K562 (cell line): Measurements from ENCODE around the gene TBXA2R. TPM values are rescaled to one million over a fixed set of nuclear protein-coding genes. Genes with fewer than 3 reads are reported as not detected.

ENCODE experiments used
- BCOR ChIP-seq: fragments of 450-650 bp; IDR thresholded peaks from 2 replicates; pipeline ENCODE4 v1.6.1; 2016
- FOXJ2 ChIP-seq: fragments of 200-800 bp; sonication (Bioruptor generic); IDR thresholded peaks from 2 replicates; pipeline ENCODE4 v1.6.1; 2016; ENCODE audit warnings: missing genetic modification characterization, missing compliant biosample characterization
- HDAC6 ChIP-seq: IDR thresholded peaks from 2 replicates; pipeline ENCODE4 v1.6.1; 2012; ENCODE audit warnings: low read depth, mild to moderate bottlenecking, control low read depth, inconsistent platforms, low read length, moderate library complexity
- KAT7 ChIP-seq: sonication (generic); formaldehyde crosslinking; IDR thresholded peaks from 2 replicates; pipeline ENCODE4 v1.8.0; 2022; ENCODE audit warnings: missing genetic modification reagents, mild to moderate bottlenecking, borderline replicate concordance
- KDM1A ChIP-seq, 2 experiments: fragments of 450-650 bp; IDR thresholded peaks; 2 replicates each; pipeline ENCODE4 v1.6.1; 2016; ENCODE audit warnings: mild to moderate bottlenecking in 2 of 2
- MAFK ChIP-seq: IDR thresholded peaks from 2 replicates; pipeline ENCODE4 v1.6.1; 2011; ENCODE audit warnings: low read length, improper control_type of control experiment
- MEF2A ChIP-seq: IDR thresholded peaks from 2 replicates; pipeline ENCODE4 v1.6.1; 2011; ENCODE audit warnings: low read depth, mild to moderate bottlenecking, low read length, moderate library complexity; ENCODE audit not compliant: control insufficient read depth
- PML ChIP-seq: IDR thresholded peaks from 2 replicates; pipeline ENCODE4 v1.6.1; 2012; ENCODE audit warnings: low read length, inconsistent platforms
- POLR2H ChIP-seq: IDR thresholded peaks from 2 replicates; pipeline ENCODE4 v1.6.1; 2016; ENCODE audit warnings: missing genetic modification characterization, low read depth, mild to moderate bottlenecking, control low read depth, missing compliant biosample characterization, moderate library complexity
- PRPF4 ChIP-seq: fragments of 200-400 bp; formaldehyde crosslinking; IDR thresholded peaks from one replicate; pipeline ENCODE4 v1.6.1; 2017; ENCODE audit warnings: low read length, low read depth, mild to moderate bottlenecking; ENCODE audit not compliant: insufficient read depth, poor library complexity, severe bottlenecking
- RBM25 ChIP-seq: fragments of 200-400 bp; formaldehyde crosslinking; IDR thresholded peaks from 2 replicates; pipeline ENCODE4 v1.6.1; 2018; ENCODE audit warnings: low read length, low read depth, moderate library complexity; ENCODE audit not compliant: severe bottlenecking
- SMARCA5 ChIP-seq: fragments of 450-650 bp; IDR thresholded peaks from 2 replicates; pipeline ENCODE4 v1.6.1; 2016
- ZFP36 ChIP-seq: fragments of 150-350 bp; IDR thresholded peaks from 2 replicates; pipeline ENCODE4 v1.6.1; 2018; ENCODE audit warnings: low read length, low read depth; ENCODE audit not compliant: partially characterized antibody
- ZNF3 ChIP-seq: fragments of 250-450 bp; sonication (Bioruptor Pico); IDR thresholded peaks from 2 replicates; pipeline ENCODE4 v1.5.0; 2021; ENCODE audit warnings: mild to moderate bottlenecking, moderate library complexity
- ZNF445 ChIP-seq: fragments of 250-450 bp; sonication (Bioruptor Pico); IDR thresholded peaks from 2 replicates; pipeline ENCODE4 v1.4.0; 2020; ENCODE audit warnings: low read depth, mild to moderate bottlenecking, moderate library complexity
- polyA plus RNA-seq, 8 experiments: library from polyadenylated mRNA; depleted of rRNA in 4 of 8; stranded (reverse) in 5 of 8; unstranded in 3 of 8; fragments of >200 nt; fragmentation: Nextera tagmentation in 2 of 8; fragmentation: Illumina TruSeq in 1 of 8; extraction: Ambion mirVana in 2 of 8; extraction: Trizol in 1 of 8; gene quantifications; 2 replicates each; pipeline versions ENCODE4 v1.2.1 to v1.2.3, GENCODE V29; 2011 to 2014; ENCODE audit warnings: inconsistent platforms in 1 of 8, missing spikeins in 1 of 8
- total RNA-seq, 7 experiments: library from RNA; depleted of rRNA in 6 of 7; stranded (reverse); fragments of >200 nt in 6 of 7; fragmentation: Illumina TruSeq in 2 of 7; extraction: Trizol in 2 of 7; gene quantifications; 2 replicates each; pipeline versions ENCODE4 v1.2.1 to v1.2.3, GENCODE V29; 2011 to 2021; ENCODE audit warnings: low replicate concordance in 1 of 7
- TF ChIP-seq, protein P1 (sequence below), 3 experiments: fragments of 200-800 bp in 1 of 3; fragments of 250-450 bp in 1 of 3; fragments of 450-650 bp in 1 of 3; sonication (Bioruptor Pico) in 1 of 3; sonication (Bioruptor generic) in 1 of 3; formaldehyde crosslinking in 1 of 3; IDR thresholded peaks; 2 replicates each; pipeline versions ENCODE4 v1.6.1 to v1.8.0; 2016 to 2022; ENCODE audit warnings: mild to moderate bottlenecking in 2 of 3, missing genetic modification characterization in 2 of 3, missing compliant biosample characterization in 1 of 3, moderate library complexity in 1 of 3
- TF ChIP-seq, protein P2 (sequence below): fragments of 250-450 bp; sonication (Bioruptor Pico); IDR thresholded peaks from 2 replicates; pipeline ENCODE4 v1.8.0; 2022; ENCODE audit warnings: moderate library complexity, mild to moderate bottlenecking, inconsistent platforms
- TF ChIP-seq, protein P3 (sequence below): sonication (generic); formaldehyde crosslinking; IDR thresholded peaks from 2 replicates; pipeline ENCODE4 v1.8.1; 2023; ENCODE audit warnings: mild to moderate bottlenecking, missing genetic modification reagents, moderate library complexity
- TF ChIP-seq, protein P4 (sequence below): fragments of 250-450 bp; sonication (Bioruptor Pico); IDR thresholded peaks from 2 replicates; pipeline ENCODE4 v1.5.0; 2022; ENCODE audit warnings: mild to moderate bottlenecking
- TF ChIP-seq, protein P5 (sequence below): fragments of 250-450 bp; sonication (Bioruptor Pico); IDR thresholded peaks from 2 replicates; pipeline ENCODE4 v1.6.1; 2021; ENCODE audit warnings: mild to moderate bottlenecking

The TBXA2R gene
- total and polyA plus RNA-seq, 9 of the 15 experiments (the other 6 are each of a cell fraction or from before 2014, with no cell fraction given), result 1.5 to 24.0 (median 2.8) TPM

DNA sequence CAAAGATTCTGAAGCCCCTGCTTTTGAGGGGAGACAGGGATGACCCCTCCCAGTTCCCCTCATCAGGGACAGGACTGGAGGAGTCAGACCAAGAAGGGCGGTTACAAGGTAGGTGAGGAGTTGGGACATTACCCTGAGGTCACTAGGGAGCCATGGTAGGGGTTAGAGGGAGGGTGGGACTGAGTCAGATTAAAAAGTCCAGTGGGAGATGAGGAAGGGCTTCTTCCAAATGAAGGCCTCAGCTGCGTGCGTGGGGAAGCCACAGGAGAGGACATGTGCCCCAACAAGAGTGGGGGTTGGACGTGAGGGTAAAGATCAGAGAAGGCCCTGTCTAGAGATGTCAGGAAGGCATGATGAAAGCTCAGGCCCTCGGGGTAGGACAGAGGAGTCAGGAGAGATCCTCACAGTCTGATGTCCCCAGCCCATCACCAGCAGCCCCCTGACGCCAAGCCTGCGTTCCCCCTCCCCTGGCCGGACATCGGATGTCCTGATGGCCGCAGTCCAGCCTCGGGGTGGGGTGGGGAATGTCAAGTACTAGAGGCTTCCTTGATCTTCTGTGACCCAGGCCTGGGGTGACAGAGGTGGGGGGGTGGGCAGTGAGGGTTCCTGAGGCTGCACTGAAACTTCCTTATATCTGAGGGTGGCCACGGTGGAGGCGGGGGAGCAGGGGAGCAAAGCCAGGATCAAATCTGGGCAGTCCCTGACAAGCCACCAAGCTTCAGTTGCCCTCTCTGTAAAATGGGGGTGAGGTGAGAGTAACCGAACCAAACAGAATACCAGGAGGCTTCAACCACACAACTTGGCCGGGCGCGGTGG, 42.8 kb downstream of the TBXA2R start (continued):
- TF ChIP-seq, protein P1, sequence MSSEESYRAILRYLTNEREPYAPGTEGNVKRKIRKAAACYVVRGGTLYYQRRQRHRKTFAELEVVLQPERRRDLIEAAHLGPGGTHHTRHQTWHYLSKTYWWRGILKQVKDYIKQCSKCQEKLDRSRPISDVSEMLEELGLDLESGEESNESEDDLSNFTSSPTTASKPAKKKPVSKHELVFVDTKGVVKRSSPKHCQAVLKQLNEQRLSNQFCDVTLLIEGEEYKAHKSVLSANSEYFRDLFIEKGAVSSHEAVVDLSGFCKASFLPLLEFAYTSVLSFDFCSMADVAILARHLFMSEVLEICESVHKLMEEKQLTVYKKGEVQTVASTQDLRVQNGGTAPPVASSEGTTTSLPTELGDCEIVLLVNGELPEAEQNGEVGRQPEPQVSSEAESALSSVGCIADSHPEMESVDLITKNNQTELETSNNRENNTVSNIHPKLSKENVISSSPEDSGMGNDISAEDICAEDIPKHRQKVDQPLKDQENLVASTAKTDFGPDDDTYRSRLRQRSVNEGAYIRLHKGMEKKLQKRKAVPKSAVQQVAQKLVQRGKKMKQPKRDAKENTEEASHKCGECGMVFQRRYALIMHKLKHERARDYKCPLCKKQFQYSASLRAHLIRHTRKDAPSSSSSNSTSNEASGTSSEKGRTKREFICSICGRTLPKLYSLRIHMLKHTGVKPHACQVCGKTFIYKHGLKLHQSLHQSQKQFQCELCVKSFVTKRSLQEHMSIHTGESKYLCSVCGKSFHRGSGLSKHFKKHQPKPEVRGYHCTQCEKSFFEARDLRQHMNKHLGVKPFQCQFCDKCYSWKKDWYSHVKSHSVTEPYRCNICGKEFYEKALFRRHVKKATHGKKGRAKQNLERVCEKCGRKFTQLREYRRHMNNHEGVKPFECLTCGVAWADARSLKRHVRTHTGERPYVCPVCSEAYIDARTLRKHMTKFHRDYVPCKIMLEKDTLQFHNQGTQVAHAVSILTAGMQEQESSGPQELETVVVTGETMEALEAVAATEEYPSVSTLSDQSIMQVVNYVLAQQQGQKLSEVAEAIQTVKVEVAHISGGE (CRISPR knock-in tag; IDR thresholded peaks at IDR 0.05), result no peak
- TF ChIP-seq ZFP36, result peak; percentile 77
- no peak for TF ChIP-seq KAT7 (CRISPR knock-in tag)
- TF ChIP-seq PRPF4, result no peak
- TF ChIP-seq PML, result no peak
- TF ChIP-seq MEF2A, result no peak
- TF ChIP-seq, protein P2, sequence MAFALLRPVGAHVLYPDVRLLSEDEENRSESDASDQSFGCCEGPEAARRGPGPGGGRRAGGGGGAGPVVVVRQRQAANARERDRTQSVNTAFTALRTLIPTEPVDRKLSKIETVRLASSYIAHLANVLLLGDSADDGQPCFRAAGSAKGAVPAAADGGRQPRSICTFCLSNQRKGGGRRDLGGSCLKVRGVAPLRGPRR (CRISPR knock-in tag), result no peak
- no peak for TF ChIP-seq FOXJ2 (tag)
- TF ChIP-seq, protein P3, sequence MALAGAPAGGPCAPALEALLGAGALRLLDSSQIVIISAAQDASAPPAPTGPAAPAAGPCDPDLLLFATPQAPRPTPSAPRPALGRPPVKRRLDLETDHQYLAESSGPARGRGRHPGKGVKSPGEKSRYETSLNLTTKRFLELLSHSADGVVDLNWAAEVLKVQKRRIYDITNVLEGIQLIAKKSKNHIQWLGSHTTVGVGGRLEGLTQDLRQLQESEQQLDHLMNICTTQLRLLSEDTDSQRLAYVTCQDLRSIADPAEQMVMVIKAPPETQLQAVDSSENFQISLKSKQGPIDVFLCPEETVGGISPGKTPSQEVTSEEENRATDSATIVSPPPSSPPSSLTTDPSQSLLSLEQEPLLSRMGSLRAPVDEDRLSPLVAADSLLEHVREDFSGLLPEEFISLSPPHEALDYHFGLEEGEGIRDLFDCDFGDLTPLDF (CRISPR knock-in tag), result no peak
- peak; percentile 50 for TF ChIP-seq RBM25
- peak; percentile 44; the same call in 1 of the 2 replicates for TF ChIP-seq SMARCA5
- peak; percentile 59 to 76 for TF ChIP-seq KDM1A (IDR thresholded peaks at IDR 0.05)
- TF ChIP-seq, protein P4, sequence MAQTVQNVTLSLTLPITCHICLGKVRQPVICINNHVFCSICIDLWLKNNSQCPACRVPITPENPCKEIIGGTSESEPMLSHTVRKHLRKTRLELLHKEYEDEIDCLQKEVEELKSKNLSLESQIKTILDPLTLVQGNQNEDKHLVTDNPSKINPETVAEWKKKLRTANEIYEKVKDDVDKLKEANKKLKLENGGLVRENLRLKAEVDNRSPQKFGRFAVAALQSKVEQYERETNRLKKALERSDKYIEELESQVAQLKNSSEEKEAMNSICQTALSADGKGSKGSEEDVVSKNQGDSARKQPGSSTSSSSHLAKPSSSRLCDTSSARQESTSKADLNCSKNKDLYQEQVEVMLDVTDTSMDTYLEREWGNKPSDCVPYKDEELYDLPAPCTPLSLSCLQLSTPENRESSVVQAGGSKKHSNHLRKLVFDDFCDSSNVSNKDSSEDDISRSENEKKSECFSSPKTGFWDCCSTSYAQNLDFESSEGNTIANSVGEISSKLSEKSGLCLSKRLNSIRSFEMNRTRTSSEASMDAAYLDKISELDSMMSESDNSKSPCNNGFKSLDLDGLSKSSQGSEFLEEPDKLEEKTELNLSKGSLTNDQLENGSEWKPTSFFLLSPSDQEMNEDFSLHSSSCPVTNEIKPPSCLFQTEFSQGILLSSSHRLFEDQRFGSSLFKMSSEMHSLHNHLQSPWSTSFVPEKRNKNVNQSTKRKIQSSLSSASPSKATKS (CRISPR knock-in tag), result no peak
- no peak for TF ChIP-seq ZNF445 (CRISPR knock-in tag)
- TF ChIP-seq HDAC6, result no peak
- peak; percentile 89 for TF ChIP-seq BCOR
- no peak for TF ChIP-seq ZNF3 (CRISPR knock-in tag)
- no peak for TF ChIP-seq MAFK
- TF ChIP-seq, protein P5, sequence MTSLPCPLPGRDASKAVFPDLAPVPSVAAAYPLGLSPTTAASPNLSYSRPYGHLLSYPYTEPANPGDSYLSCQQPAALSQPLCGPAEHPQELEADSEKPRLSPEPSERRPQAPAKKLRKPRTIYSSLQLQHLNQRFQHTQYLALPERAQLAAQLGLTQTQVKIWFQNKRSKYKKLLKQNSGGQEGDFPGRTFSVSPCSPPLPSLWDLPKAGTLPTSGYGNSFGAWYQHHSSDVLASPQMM (CRISPR knock-in tag), result no peak
- TF ChIP-seq POLR2H (tag), result no peak
